EH (cell line): Measurements from ENCODE around the gene ELF2.
"Not testable (repeated sequence)": the region's sequence is repeated elsewhere in the genome, so short reads cannot be mapped to it uniquely, and the experiment has no call there.

Experiments
- DNase-seq: peaks from one replicate; pipeline ENCODE4 v3.0.0-alpha.2; 2015; ENCODE audit warnings: low read depth

Gene ELF2

GRCh38 chr4:139077567-139078355, 99.3 kb downstream of the ELF2 start:
- peak; percentile 16 for DNase-seq

GRCh38 chr4:139076016-139076744, 100.8 kb downstream of the ELF2 start:
- DNase-seq, result no peak

GRCh38 chr4:139060591-139060990, 116.4 kb downstream of the ELF2 start:
- DNase-seq, result no peak

GRCh38 chr4:139059026-139059425, 118.0 kb downstream of the ELF2 start:
- DNase-seq, result not testable (repeated sequence)

GRCh38 chr4:139054791-139055505, 122.1 kb downstream of the ELF2 start:
- peak; percentile 55 for DNase-seq

- no peak for DNase-seq
Observed at GRCh38 chr4:139053909-139054308, 123.1 kb downstream of the ELF2 start.

GRCh38 chr4:139050446-139050845, 126.6 kb downstream of the ELF2 start:
- peak; percentile 60 for DNase-seq

- no peak for DNase-seq
Observed at GRCh38 chr4:139048026-139048425, 129.0 kb downstream of the ELF2 start.

GRCh38 chr4:139044291-139044690, 132.7 kb downstream of the ELF2 start:
- no peak for DNase-seq

- no peak for DNase-seq
Observed at GRCh38 chr4:139042981-139043460, 134.0 kb downstream of the ELF2 start.

- no peak for DNase-seq
Observed at GRCh38 chr4:139038874-139039443, 138.1 kb downstream of the ELF2 start.

GRCh38 chr4:139036885-139037284, 140.1 kb downstream of the ELF2 start:
- DNase-seq, result no peak

GRCh38 chr4:139035650-139036049, 141.4 kb downstream of the ELF2 start:
- no peak for DNase-seq

- peak; percentile 80 for DNase-seq
Observed at GRCh38 chr4:139030614-139031235, 146.3 kb downstream of the ELF2 start.

GRCh38 chr4:139029866-139030363, 147.1 kb downstream of the ELF2 start:
- DNase-seq, result not testable (repeated sequence)

- no peak for DNase-seq
Observed at GRCh38 chr4:139028191-139028661, 148.8 kb downstream of the ELF2 start.

GRCh38 chr4:139027776-139028175, 149.2 kb downstream of the ELF2 start:
- DNase-seq, result no peak

GRCh38 chr4:139025841-139026240, 151.2 kb downstream of the ELF2 start:
- DNase-seq, result peak; percentile 63

GRCh38 chr4:139024686-139025085, 152.3 kb downstream of the ELF2 start:
- no peak for DNase-seq

GRCh38 chr4:139022835-139023234, 154.2 kb downstream of the ELF2 start:
- no peak for DNase-seq

- not testable (repeated sequence) for DNase-seq
Observed at GRCh38 chr4:139021071-139021470, 155.9 kb downstream of the ELF2 start.
